Measurements from ENCODE around the gene PARL.
"Not testable (repeated sequence)": the region's sequence is repeated elsewhere in the genome, so short reads cannot be mapped to it uniquely, and the experiment has no call there.

PARL gene

DNA sequence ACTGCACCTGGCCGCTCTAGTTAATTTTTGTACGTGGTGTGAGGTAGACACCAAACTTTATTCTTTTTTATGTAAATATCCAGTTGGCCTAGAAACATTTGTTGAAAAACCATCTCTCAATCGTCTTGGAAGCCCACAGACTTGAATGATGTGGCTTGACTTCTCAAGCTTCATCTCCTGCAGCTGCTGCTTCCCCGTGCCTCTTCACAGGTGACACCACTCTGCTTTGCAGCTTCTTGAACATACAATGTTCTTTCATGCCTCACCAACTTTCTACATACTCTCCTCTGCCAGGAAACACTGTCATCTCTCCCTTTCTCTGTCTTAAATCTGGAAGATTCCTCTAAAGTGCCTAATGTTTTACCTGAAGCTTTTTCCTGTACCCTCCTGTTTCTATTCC, 94.9 kb downstream of the PARL start:
- DNase-seq (ENCODE audit: low spot score), result no peak

DNA sequence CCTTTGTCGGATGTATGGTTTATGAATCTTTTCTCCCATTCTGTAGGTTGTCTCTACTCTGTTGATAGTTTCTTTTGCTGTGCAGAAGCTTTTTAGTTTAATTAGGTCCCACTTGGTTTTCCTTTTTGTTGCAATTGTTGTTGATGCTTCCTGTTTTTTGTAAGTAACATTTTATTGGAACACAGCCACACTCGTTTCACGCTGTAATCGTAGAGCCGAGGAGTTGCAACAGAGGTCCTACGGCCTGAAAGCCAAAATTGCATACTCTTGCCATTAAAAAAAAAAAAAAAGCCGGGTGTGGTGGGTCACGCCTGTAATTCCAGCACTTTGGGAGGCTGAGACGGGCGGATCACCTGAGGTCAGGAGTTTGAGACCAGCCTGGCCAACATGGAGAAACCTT, 100.2 kb downstream of the PARL start:
- not testable (repeated sequence) for DNase-seq (ENCODE audit: low spot score)

DNA sequence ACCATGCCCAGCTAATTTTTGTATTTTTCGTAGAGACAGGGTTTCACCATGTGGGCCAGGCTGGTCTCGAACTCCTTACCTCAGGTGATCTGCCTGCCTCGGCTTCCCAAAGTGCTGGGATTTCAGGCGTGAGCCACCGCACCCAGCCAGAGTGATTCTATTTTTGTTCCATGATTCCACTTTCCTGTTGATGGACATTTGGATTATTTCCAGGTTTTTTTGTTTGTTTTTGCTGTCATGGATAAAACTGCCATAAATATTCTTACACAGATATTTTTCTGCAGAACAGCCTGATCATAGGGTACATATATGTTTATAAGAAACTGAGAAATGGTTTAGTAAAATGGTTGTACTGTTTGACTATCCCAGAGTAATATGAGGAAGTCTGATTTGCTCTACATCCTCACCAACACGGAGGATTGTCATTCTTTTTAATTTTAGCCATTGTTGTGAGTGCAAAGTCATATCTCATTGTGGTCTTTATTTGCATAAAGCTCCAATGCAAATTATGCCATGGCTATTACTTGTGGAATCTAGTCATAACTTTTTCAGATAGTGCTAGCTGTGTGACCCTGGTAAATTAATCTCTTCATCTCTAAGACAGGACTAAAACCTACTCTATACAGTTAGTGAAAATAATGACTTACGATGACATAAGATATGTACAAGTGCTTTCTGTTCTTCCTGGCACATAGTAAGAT, 102.0 kb downstream of the PARL start:
- DNase-seq (ENCODE audit: low spot score), result no peak

DNA sequence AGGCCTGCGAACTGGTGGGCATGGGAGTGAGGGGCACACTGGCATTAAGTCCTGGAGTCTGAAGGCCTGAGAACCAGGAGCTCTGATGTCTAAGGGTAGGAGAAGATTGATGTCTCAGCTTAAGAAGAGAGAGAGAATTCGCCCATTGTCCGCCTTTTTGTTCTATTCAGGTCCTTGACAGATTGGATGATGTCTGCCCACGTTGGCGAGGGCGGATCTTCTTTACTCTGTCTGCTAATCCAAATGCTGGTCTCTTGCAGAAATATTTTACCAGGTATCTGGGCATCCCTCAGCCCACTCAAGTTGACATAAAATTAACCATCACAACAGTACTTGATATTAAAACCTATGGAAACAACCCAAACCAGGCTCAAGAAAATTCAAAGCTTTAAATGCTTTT, 103.4 kb downstream of the PARL start:
- no peak for DNase-seq (ENCODE audit: low spot score)

DNA sequence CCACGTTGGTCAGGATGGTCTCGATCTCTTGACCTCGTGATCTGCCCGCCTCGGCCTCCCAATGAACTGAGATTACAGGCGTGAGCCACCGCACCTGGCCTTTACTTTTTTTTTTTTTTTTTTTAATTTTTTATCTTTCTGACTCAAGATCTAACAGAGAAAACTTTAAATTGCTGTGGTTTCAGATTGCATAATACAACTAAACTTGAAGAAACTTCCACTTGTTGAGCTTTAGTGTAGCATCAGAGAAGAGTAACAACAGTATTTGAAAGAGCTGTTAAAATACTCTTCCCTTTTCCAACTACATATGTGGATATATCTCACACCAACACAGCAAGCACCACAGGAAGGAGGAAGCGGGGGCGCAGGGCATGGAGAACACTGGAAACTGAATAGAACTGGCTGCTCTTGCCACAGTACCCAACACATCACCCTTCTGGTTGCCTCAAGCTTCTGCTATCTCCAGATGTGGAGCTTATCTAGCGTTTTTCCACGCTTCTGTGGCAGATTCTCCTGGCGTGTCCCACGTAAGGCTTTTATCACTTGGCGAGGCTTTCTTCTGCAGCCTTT, 104.7 kb downstream of the PARL start:
- DNase-seq (ENCODE audit: low spot score), result no peak

Measured in activated CD4-positive, alpha-beta T cell treated with anti-CD3 and anti-CD28 coated beads, Interleukin-2, Interleukin-4, amounts not matched to agents 100 ng/mL and 50 ng/mL, durations not matched to agents 16 hours and 8 hours (primary cell).